Measurements from ENCODE around the gene DCXR. TPM values are rescaled to one million over a fixed set of nuclear protein-coding genes. Genes with fewer than 3 reads are reported as not detected.

The DCXR gene
- total and polyA plus RNA-seq, 2 of the 13 experiments (the other 11 are each of a cell fraction or from before 2014, with no cell fraction given), result 287 to 311 TPM

DNA sequence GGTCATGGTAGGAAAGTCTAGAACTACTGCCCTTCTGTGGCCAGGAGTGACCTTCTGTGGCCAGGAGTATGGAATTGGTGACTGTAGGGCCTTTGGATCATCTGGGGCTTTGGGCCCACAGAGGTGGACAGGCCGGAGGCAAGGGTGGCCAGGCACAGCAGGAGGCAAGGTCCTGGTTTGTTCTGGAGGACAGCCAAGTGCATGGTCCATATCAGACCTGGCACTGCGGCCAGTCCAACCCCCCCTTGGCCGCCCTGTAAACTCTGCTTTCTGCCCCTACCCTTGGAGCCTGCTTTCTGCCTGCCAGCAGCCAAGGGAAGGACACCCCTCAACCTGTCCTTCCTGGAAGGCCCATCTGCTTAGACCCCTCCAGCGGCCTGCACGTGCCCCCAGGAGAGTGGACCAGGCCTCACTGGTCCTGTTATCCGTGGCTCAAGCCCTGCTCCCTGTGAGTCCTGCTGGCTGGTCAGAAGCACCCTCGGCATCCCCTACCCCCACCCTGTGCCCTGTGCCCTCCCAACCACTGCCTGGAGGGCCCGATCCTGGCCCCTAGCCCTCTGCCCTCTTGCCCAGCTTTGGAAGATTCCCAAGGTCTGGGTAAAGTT is 2.3 kb upstream of the DCXR start (continued):
- TF ChIP-seq NBN (conservative IDR thresholded peaks at IDR 0.05), result no peak
- TF ChIP-seq, protein P1, sequence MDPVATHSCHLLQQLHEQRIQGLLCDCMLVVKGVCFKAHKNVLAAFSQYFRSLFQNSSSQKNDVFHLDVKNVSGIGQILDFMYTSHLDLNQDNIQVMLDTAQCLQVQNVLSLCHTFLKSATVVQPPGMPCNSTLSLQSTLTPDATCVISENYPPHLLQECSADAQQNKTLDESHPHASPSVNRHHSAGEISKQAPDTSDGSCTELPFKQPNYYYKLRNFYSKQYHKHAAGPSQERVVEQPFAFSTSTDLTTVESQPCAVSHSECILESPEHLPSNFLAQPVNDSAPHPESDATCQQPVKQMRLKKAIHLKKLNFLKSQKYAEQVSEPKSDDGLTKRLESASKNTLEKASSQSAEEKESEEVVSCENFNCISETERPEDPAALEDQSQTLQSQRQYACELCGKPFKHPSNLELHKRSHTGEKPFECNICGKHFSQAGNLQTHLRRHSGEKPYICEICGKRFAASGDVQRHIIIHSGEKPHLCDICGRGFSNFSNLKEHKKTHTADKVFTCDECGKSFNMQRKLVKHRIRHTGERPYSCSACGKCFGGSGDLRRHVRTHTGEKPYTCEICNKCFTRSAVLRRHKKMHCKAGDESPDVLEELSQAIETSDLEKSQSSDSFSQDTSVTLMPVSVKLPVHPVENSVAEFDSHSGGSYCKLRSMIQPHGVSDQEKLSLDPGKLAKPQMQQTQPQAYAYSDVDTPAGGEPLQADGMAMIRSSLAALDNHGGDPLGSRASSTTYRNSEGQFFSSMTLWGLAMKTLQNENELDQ (CRISPR knock-in tag; IDR thresholded peaks at IDR 0.05; ENCODE audit: borderline replicate concordance), result no peak
- TF ChIP-seq SP4 (CRISPR knock-in tag; IDR thresholded peaks at IDR 0.05), result no peak
- TF ChIP-seq ZNF672 (CRISPR knock-in tag; IDR thresholded peaks at IDR 0.05), result no peak
- TF ChIP-seq, protein P2, sequence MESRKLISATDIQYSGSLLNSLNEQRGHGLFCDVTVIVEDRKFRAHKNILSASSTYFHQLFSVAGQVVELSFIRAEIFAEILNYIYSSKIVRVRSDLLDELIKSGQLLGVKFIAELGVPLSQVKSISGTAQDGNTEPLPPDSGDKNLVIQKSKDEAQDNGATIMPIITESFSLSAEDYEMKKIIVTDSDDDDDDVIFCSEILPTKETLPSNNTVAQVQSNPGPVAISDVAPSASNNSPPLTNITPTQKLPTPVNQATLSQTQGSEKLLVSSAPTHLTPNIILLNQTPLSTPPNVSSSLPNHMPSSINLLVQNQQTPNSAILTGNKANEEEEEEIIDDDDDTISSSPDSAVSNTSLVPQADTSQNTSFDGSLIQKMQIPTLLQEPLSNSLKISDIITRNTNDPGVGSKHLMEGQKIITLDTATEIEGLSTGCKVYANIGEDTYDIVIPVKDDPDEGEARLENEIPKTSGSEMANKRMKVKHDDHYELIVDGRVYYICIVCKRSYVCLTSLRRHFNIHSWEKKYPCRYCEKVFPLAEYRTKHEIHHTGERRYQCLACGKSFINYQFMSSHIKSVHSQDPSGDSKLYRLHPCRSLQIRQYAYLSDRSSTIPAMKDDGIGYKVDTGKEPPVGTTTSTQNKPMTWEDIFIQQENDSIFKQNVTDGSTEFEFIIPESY (CRISPR knock-in tag; IDR thresholded peaks at IDR 0.05), result no peak
- 0 out of 2 replicates have a peak, but pooled peaks have one; percentile 34 for TF ChIP-seq NR2C2 (CRISPR knock-in tag; IDR thresholded peaks at IDR 0.05; ENCODE audit: borderline replicate concordance)
- TF ChIP-seq ZNF761 (CRISPR knock-in tag; conservative IDR thresholded peaks at IDR 0.05), result 0 out of 2 replicates have a peak, but pooled peaks have one; percentile 33
- TF ChIP-seq ZNF615 (CRISPR knock-in tag; IDR thresholded peaks at IDR 0.05; ENCODE audit: borderline replicate concordance), result no peak
- no peak for TF ChIP-seq ZNF839 (CRISPR knock-in tag; IDR thresholded peaks at IDR 0.05; ENCODE audit: borderline replicate concordance)
- TF ChIP-seq, protein P3, sequence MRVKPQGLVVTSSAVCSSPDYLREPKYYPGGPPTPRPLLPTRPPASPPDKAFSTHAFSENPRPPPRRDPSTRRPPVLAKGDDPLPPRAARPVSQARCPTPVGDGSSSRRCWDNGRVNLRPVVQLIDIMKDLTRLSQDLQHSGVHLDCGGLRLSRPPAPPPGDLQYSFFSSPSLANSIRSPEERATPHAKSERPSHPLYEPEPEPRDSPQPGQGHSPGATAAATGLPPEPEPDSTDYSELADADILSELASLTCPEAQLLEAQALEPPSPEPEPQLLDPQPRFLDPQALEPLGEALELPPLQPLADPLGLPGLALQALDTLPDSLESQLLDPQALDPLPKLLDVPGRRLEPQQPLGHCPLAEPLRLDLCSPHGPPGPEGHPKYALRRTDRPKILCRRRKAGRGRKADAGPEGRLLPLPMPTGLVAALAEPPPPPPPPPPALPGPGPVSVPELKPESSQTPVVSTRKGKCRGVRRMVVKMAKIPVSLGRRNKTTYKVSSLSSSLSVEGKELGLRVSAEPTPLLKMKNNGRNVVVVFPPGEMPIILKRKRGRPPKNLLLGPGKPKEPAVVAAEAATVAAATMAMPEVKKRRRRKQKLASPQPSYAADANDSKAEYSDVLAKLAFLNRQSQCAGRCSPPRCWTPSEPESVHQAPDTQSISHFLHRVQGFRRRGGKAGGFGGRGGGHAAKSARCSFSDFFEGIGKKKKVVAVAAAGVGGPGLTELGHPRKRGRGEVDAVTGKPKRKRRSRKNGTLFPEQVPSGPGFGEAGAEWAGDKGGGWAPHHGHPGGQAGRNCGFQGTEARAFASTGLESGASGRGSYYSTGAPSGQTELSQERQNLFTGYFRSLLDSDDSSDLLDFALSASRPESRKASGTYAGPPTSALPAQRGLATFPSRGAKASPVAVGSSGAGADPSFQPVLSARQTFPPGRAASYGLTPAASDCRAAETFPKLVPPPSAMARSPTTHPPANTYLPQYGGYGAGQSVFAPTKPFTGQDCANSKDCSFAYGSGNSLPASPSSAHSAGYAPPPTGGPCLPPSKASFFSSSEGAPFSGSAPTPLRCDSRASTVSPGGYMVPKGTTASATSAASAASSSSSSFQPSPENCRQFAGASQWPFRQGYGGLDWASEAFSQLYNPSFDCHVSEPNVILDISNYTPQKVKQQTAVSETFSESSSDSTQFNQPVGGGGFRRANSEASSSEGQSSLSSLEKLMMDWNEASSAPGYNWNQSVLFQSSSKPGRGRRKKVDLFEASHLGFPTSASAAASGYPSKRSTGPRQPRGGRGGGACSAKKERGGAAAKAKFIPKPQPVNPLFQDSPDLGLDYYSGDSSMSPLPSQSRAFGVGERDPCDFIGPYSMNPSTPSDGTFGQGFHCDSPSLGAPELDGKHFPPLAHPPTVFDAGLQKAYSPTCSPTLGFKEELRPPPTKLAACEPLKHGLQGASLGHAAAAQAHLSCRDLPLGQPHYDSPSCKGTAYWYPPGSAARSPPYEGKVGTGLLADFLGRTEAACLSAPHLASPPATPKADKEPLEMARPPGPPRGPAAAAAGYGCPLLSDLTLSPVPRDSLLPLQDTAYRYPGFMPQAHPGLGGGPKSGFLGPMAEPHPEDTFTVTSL (CRISPR knock-in tag; IDR thresholded peaks at IDR 0.05; ENCODE audit: borderline replicate concordance), result no peak
- TF ChIP-seq SP140L (CRISPR knock-in tag; IDR thresholded peaks at IDR 0.05; ENCODE audit: borderline replicate concordance), result no peak
- TF ChIP-seq ZFP37 (CRISPR knock-in tag; IDR thresholded peaks at IDR 0.05; ENCODE audit: borderline replicate concordance), result no peak
- no peak; the same call in 1 of the 2 replicates for TF ChIP-seq ZSCAN29 (CRISPR knock-in tag; conservative IDR thresholded peaks at IDR 0.05)
- TF ChIP-seq ZFYVE20 (CRISPR knock-in tag; IDR thresholded peaks at IDR 0.05; ENCODE audit: borderline replicate concordance, low read depth), result no peak
- TF ChIP-seq, protein P4, sequence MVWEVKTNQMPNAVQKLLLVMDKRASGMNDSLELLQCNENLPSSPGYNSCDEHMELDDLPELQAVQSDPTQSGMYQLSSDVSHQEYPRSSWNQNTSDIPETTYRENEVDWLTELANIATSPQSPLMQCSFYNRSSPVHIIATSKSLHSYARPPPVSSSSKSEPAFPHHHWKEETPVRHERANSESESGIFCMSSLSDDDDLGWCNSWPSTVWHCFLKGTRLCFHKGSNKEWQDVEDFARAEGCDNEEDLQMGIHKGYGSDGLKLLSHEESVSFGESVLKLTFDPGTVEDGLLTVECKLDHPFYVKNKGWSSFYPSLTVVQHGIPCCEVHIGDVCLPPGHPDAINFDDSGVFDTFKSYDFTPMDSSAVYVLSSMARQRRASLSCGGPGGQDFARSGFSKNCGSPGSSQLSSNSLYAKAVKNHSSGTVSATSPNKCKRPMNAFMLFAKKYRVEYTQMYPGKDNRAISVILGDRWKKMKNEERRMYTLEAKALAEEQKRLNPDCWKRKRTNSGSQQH (CRISPR knock-in tag; IDR thresholded peaks at IDR 0.05; ENCODE audit: low read depth), result no peak
- no peak for TF ChIP-seq KLF12 (CRISPR knock-in tag; IDR thresholded peaks at IDR 0.05; ENCODE audit: borderline replicate concordance)
- no peak for TF ChIP-seq FOXC1 (CRISPR knock-in tag; IDR thresholded peaks at IDR 0.05; ENCODE audit: borderline replicate concordance)
- TF ChIP-seq ZNF331 (CRISPR knock-in tag; IDR thresholded peaks at IDR 0.05), result 0 out of 2 replicates have a peak, but pooled peaks have one; percentile 21
- no peak for TF ChIP-seq POLR2AphosphoS5 (IDR thresholded peaks at IDR 0.05; ENCODE audit: low read depth, low read length)
